Ishikawa (cell line): Measurements from ENCODE around the gene OR9Q1.

Experiments used
- CEBPB ChIP-seq: IDR thresholded peaks from 2 replicates; pipeline ENCODE4 v1.6.1; 2012
- CREB1 ChIP-seq: IDR thresholded peaks from 2 replicates; pipeline ENCODE4 v1.6.1; 2012; ENCODE audit warnings: low read depth
- EGR1 ChIP-seq: IDR thresholded peaks from 2 replicates; pipeline ENCODE4 v1.6.1; 2012
- EP300 ChIP-seq: IDR thresholded peaks from 2 replicates; pipeline ENCODE4 v1.6.1; 2012; ENCODE audit warnings: borderline replicate concordance
- FOXM1 ChIP-seq: IDR thresholded peaks from 2 replicates; pipeline ENCODE4 v1.6.1; 2012; ENCODE audit warnings: low read depth, borderline replicate concordance
- NFIC ChIP-seq: IDR thresholded peaks from 2 replicates; pipeline ENCODE4 v1.6.1; 2012
- RAD21 ChIP-seq: IDR thresholded peaks from 2 replicates; pipeline ENCODE4 v1.6.1; 2012; ENCODE audit warnings: low read depth
- TAF1 ChIP-seq: IDR thresholded peaks from 2 replicates; pipeline ENCODE4 v1.6.1; 2012; ENCODE audit warnings: low read depth, mild to moderate bottlenecking
- TCF12 ChIP-seq: IDR thresholded peaks from 2 replicates; pipeline ENCODE4 v1.6.1; 2012; ENCODE audit warnings: low read depth
- TEAD4 ChIP-seq: IDR thresholded peaks from 2 replicates; pipeline ENCODE4 v1.6.1; 2012
- YY1 ChIP-seq: IDR thresholded peaks from 2 replicates; pipeline ENCODE4 v1.6.1; 2012; ENCODE audit warnings: low read depth
- ZBTB7A ChIP-seq: IDR thresholded peaks from 2 replicates; pipeline ENCODE4 v1.6.1; 2012; ENCODE audit warnings: low read depth
- TF ChIP-seq, protein P1 (sequence below): IDR thresholded peaks from 2 replicates; pipeline ENCODE4 v1.6.1; 2012
- TF ChIP-seq, protein P2 (sequence below): IDR thresholded peaks from 2 replicates; pipeline ENCODE4 v1.6.1; 2012; ENCODE audit warnings: low read depth, mild to moderate bottlenecking
- TF ChIP-seq, protein P3 (sequence below): IDR thresholded peaks from 2 replicates; pipeline ENCODE4 v1.6.1; 2012

OR9Q1 gene

DNA sequence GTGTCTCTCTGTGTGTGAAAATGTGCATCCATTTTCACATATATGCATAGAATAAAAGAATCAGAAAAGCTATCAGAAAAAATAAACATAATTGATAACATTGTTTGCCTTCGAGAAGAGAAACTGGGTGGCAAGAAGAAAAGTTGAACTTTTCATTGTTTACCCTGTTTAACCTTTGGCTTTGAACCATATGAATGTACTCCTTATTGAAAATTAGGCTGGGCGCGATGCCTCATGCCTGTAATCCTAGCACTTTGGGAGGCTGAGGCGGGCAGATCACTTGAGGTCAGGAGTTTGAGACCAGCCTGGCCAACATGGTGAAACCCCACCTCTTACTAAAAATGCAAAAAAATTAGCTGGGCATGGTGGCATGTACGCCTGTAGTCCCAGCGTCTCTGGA lies 11.9 kb upstream of the OR9Q1 start:
- TF ChIP-seq CREB1 (no peak), TCF12 (no peak), EP300 (no peak), TEAD4 (no peak), FOXM1 (no peak), ZBTB7A (no peak), CEBPB (no peak), RAD21 (no peak), YY1 (no peak), TAF1 (no peak), NFIC (no peak), EGR1 (no peak)
- TF ChIP-seq, protein P1, sequence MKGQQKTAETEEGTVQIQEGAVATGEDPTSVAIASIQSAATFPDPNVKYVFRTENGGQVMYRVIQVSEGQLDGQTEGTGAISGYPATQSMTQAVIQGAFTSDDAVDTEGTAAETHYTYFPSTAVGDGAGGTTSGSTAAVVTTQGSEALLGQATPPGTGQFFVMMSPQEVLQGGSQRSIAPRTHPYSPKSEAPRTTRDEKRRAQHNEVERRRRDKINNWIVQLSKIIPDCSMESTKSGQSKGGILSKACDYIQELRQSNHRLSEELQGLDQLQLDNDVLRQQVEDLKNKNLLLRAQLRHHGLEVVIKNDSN: no peak
- TF ChIP-seq, protein P2, sequence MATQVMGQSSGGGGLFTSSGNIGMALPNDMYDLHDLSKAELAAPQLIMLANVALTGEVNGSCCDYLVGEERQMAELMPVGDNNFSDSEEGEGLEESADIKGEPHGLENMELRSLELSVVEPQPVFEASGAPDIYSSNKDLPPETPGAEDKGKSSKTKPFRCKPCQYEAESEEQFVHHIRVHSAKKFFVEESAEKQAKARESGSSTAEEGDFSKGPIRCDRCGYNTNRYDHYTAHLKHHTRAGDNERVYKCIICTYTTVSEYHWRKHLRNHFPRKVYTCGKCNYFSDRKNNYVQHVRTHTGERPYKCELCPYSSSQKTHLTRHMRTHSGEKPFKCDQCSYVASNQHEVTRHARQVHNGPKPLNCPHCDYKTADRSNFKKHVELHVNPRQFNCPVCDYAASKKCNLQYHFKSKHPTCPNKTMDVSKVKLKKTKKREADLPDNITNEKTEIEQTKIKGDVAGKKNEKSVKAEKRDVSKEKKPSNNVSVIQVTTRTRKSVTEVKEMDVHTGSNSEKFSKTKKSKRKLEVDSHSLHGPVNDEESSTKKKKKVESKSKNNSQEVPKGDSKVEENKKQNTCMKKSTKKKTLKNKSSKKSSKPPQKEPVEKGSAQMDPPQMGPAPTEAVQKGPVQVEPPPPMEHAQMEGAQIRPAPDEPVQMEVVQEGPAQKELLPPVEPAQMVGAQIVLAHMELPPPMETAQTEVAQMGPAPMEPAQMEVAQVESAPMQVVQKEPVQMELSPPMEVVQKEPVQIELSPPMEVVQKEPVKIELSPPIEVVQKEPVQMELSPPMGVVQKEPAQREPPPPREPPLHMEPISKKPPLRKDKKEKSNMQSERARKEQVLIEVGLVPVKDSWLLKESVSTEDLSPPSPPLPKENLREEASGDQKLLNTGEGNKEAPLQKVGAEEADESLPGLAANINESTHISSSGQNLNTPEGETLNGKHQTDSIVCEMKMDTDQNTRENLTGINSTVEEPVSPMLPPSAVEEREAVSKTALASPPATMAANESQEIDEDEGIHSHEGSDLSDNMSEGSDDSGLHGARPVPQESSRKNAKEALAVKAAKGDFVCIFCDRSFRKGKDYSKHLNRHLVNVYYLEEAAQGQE: no peak
- TF ChIP-seq, protein P3, sequence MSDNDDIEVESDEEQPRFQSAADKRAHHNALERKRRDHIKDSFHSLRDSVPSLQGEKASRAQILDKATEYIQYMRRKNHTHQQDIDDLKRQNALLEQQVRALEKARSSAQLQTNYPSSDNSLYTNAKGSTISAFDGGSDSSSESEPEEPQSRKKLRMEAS: no peak

DNA sequence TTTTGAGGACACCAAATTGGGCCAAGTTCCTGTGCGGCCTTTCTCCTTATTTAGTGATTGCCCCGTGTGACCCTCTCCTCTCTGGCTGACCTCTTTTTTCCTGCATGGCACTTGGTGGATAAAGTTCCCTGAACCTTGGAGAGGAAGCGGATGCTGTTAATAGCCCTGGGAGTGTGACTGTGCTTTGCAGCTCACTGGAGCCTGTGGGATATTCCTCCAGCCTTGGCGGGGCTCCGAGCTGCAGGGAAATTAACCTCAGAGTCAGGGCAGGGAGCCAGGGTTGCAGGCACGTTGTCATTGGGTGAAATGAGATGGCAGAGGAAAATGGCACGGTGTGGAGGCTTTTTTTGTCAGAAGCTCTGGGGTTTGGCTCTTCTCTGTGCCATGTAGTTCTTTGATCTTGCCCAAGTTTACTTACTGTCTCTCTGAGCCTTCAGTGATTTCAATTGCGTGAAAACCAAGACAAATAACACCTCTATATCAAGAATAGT lies 965 bp downstream of the OR9Q1 start:
- TF ChIP-seq, protein P1: no peak
- no peak for TF ChIP-seq NFIC
- TF ChIP-seq CREB1: no peak
- TF ChIP-seq, protein P2: no peak
- TF ChIP-seq, protein P3: no peak
- no peak for TF ChIP-seq EGR1
- TF ChIP-seq TCF12: no peak
- TF ChIP-seq TEAD4: no peak
- TF ChIP-seq ZBTB7A: no peak
- no peak for TF ChIP-seq FOXM1

DNA sequence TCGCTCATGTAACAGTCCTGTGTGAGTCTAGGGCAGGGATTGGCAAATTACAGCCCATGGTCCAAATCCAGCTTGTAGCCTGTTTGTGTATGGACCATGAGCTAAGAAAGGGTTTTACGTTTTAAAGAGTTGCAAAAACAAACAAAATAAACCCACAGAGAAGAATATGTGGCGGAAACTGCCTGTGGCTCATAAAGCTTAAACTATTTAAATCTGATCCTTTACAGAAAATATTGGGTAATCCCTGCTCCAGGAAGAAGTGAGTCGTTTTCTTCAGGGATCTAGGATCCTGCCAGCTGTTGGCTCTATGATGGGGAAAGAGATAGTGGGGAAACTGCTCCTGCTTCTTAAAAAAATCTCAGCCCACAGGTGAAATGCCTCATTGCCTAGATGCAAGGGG lies 3.7 kb downstream of the OR9Q1 start:
- TF ChIP-seq CREB1: no peak
- no peak for TF ChIP-seq EGR1
- TF ChIP-seq NFIC: no peak
- no peak for TF ChIP-seq FOXM1
- no peak for TF ChIP-seq CEBPB
- TF ChIP-seq TEAD4: no peak
- no peak for TF ChIP-seq RAD21
- TF ChIP-seq, protein P3: no peak
- TF ChIP-seq EP300: no peak
- TF ChIP-seq TCF12: no peak
- TF ChIP-seq, protein P1: no peak
- TF ChIP-seq, protein P2: no peak
